HCT116 (cell line): ENCODE results near the gene DGKB. TPM values are rescaled to one million over a fixed set of nuclear protein-coding genes. Genes with fewer than 3 reads are reported as not detected.

Experiments used
- CBX3 ChIP-seq: IDR thresholded peaks from 2 replicates; pipeline ENCODE4 v1.6.1; 2012; ENCODE audit warnings: low read depth
- CEBPB ChIP-seq: IDR thresholded peaks from 2 replicates; pipeline ENCODE4 v1.6.1; 2012; ENCODE audit warnings: low read depth
- CTCF ChIP-seq, 3 experiments: fragments of 200-600 bp in 1 of 3; sonication (generic) in 1 of 3; IDR thresholded peaks in 2 of 3; conservative IDR thresholded peaks in 1 of 3; 2 replicates each; pipeline ENCODE4 v1.5.1; 2012 to 2017; ENCODE audit warnings: low read depth in 2 of 3, low read length in 2 of 3, antibody characterized with exemption in 1 of 3, borderline replicate concordance in 1 of 3, control low read depth in 1 of 3, mild to moderate bottlenecking in 1 of 3, mixed read lengths in 1 of 3, mixed run types in 1 of 3, moderate library complexity in 1 of 3; ENCODE audit not compliant: insufficient read depth in 1 of 3
- ELF1 ChIP-seq: IDR thresholded peaks from 2 replicates; pipeline ENCODE4 v1.6.1; 2012; ENCODE audit warnings: low read depth, borderline replicate concordance
- EZH2phosphoT487 ChIP-seq: fragments of 200-600 bp; IDR thresholded peaks from 2 replicates; pipeline ENCODE4 v1.6.1; 2018; ENCODE audit warnings: antibody characterized with exemption, borderline replicate concordance
- FOSL1 ChIP-seq: IDR thresholded peaks from 2 replicates; pipeline ENCODE4 v1.6.1; 2012; ENCODE audit warnings: low read depth
- POLR2A ChIP-seq: IDR thresholded peaks from 2 replicates; pipeline ENCODE4 v1.7.0; 2011; ENCODE audit warnings: borderline replicate concordance; ENCODE audit not compliant: insufficient read depth, insufficient read length; ENCODE audit errors: extremely low read depth
- POLR2AphosphoS5 ChIP-seq: IDR thresholded peaks from 2 replicates; pipeline ENCODE4 v1.6.1; 2011; ENCODE audit warnings: mild to moderate bottlenecking, low read depth, low read length, moderate library complexity
- SIN3A ChIP-seq: IDR thresholded peaks from 2 replicates; pipeline ENCODE4 v1.6.1; 2012; ENCODE audit warnings: low read depth
- SP1 ChIP-seq: IDR thresholded peaks from 2 replicates; pipeline ENCODE4 v1.6.1; 2012; ENCODE audit warnings: low read depth
- TCF7L2 ChIP-seq: IDR thresholded peaks from 2 replicates; pipeline ENCODE4 v1.7.0; 2011; ENCODE audit warnings: borderline replicate concordance, inconsistent platforms; ENCODE audit not compliant: insufficient read depth, insufficient read length; ENCODE audit errors: extremely low read depth
- ZBTB33 ChIP-seq: IDR thresholded peaks from 2 replicates; pipeline ENCODE4 v1.6.1; 2011; ENCODE audit warnings: mild to moderate bottlenecking, low read length, moderate library complexity; ENCODE audit not compliant: insufficient replicate concordance; ENCODE audit errors: extremely low read depth
- ZFX ChIP-seq: fragments of 450-650 bp; IDR thresholded peaks from 2 replicates; pipeline ENCODE4 v1.6.1; 2017
- total RNA-seq: library from RNA; stranded (reverse); gene quantifications from one replicate; pipeline ENCODE4 v1.2.1, GENCODE V29; 2021; ENCODE audit not compliant: unreplicated experiment

The DGKB gene
- total RNA-seq, 1 experiment from 2014 or later: 0.05 TPM

GRCh38 chr7:14288701-14289100, 613.9 kb downstream of the DGKB start (continued):
- no peak for TF ChIP-seq ZBTB33
- no peak for TF ChIP-seq TCF7L2
- no peak for TF ChIP-seq CBX3
- TF ChIP-seq EZH2phosphoT487: no peak
- no peak for TF ChIP-seq SP1
- TF ChIP-seq SIN3A: no peak
- no peak for TF ChIP-seq CTCF (IDR thresholded peaks at IDR 0.05 in 2 of 3, conservative IDR thresholded peaks at IDR 0.05 in 1 of 3; ENCODE audit: borderline replicate concordance in 1 of 3, insufficient read depth in 1 of 3, low read depth in 2 of 3, low read length in 2 of 3)
- TF ChIP-seq ELF1: no peak
- no peak for TF ChIP-seq POLR2AphosphoS5
- TF ChIP-seq ZFX: no peak
- TF ChIP-seq POLR2A: no peak
- TF ChIP-seq FOSL1: no peak
- no peak for TF ChIP-seq CEBPB
- TF ChIP-seq, all 23 proteins: peak for 0
